NCI-H1436 (cell line): ENCODE data around the gene CAPN11.
"Not testable (repeated sequence)": the region's sequence is repeated elsewhere in the genome, so short reads cannot be mapped to it uniquely, and the experiment has no call there.

Experiments
- DNase-seq: peaks from one replicate; lab custom pipeline; 2025; lab: John Stamatoyannopoulos, UW

Gene CAPN11

GRCh38 chr6:44181784-44182183 lies 23.2 kb downstream of the CAPN11 start:
- not testable (repeated sequence) for DNase-seq

- no peak for DNase-seq
Measured at GRCh38 chr6:44182911-44183390, 24.3 kb downstream of the CAPN11 start.

DNA sequence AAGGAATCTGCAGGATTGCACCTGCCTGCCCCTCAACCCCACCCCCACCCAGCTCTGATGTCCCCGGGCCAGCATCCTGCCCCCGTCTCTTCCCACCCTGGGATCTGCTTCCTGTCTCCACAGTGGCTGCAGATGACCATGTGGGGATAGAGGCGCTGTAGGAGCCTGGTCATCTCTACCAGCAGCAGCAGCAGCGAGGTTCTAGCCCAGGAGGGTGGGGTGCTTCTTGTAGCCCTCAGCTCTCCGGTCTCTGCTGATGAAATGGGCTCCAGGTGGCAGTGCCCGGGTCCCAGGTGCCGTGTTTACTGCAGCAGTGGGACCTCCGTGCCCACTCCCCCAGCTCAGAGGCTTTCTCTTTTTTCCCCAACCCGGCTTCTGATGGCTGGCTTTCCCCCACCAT lies 25.2 kb downstream of the CAPN11 start:
- DNase-seq, result no peak

DNA sequence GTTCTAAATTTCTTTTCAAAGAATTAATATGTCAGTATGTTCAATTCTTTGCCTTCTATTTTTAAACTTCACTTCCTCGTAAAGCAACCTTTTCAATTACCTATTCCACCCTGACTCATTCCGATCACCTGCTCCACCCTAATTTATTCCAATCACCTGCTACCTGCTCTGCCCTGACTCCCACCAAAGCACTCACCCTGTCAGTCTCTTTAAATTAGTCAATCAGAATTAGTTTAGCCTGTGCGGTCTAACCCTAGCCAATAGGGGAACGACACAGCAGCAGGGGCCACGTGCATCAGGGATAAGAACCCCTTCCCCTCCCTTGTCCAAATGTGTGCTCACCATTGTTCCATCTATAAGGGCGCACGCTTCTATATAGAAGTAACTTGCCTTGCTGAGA lies 26.7 kb downstream of the CAPN11 start:
- DNase-seq, result peak; percentile 68

- no peak for DNase-seq
Measured at GRCh38 chr6:44185953-44186634, 27.5 kb downstream of the CAPN11 start.

DNA sequence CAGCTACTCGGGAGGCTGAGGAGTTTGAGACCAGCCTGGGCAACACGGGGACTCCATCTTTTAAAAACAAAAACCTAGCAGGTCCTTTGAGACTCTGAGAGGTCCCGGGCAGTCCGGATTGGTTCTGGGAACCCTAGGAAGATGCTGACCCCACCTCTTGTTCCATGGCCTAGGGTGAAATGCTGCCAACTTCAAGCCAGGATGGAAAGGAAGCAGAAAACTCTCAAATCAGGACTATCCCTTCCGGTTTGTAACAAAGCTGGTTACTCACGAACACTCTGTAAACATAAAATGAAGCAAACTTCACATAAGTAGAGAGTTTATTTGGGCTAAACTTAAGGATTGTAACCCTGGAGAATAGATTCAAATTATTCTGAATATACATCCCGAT lies 28.0 kb downstream of the CAPN11 start:
- no peak for DNase-seq

DNA sequence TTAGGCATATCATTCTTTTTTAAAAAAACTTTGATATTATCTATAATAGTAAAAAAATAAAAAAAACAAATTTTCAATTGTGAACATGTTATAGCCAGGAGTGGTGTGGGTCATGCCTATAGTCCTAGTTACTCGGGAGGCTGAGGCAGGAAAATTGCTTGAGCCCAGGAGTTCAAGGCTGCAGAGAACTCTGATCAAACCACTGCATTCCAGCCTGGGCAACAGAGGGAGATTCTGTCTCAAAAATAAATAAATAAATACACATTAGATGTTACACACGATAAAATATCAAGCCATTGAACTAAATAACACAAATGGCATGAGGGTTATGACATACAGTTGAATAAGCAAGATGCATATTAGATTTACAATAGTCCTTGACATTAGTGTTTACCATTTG lies 30.2 kb downstream of the CAPN11 start:
- DNase-seq, result no peak

DNA sequence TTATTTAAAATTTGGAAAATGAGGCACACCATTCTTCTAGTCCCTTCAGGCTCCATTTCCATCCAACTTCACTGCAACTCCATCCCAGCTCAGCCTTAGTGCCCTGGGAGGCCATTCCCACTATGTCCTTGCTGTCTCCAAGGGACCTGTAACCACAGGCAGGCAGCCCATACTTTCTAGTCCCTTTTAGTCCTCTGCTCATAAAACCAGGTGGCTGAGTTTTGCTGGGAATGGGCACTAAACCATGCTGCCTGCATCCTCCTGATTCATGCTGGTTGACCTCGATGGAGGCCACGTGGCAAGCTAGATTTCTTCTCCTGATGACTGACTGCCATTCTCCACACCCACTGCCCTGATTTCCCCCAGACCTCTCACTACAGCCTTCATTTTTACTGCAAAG lies 30.6 kb downstream of the CAPN11 start:
- no peak for DNase-seq

- DNase-seq, result no peak
Measured at GRCh38 chr6:44190715-44191114, 32.1 kb downstream of the CAPN11 start.

DNA sequence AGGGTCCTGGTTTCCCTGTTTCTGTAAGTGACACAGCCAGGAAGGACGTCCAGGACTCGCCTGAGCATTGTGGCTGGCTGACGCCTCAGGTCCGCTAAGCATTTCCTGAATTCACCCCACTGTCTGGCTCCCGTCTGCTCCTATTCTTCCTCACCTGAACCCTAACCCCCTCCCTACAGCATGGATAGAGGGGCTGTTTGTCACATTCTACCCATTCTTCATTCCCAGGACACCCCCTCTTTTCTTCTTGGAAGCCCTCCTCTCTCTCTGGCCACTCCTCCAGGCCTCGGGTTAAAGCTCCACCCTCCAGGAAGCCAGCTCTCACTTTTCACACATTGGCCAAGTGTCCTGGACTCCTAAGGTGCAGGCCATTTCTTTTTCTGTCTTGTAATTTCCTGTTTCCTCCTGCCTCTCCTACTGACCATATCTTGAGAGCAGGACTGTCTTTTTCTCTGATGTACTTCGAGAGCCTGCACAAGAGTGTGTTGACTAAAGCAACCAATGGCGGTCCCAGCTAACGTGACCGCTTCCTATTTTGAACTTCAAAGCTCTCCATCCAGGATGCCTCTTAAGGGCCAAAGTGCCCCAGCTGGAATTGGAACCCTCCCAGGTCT lies 33.9 kb downstream of the CAPN11 start:
- peak; percentile 6 for DNase-seq

- no peak for DNase-seq
Measured at GRCh38 chr6:44193307-44193910, 34.8 kb downstream of the CAPN11 start.

GRCh38 chr6:44194326-44194725 lies 35.7 kb downstream of the CAPN11 start:
- DNase-seq, result no peak

GRCh38 chr6:44196351-44196750 lies 37.7 kb downstream of the CAPN11 start:
- DNase-seq, result not testable (repeated sequence)

DNA sequence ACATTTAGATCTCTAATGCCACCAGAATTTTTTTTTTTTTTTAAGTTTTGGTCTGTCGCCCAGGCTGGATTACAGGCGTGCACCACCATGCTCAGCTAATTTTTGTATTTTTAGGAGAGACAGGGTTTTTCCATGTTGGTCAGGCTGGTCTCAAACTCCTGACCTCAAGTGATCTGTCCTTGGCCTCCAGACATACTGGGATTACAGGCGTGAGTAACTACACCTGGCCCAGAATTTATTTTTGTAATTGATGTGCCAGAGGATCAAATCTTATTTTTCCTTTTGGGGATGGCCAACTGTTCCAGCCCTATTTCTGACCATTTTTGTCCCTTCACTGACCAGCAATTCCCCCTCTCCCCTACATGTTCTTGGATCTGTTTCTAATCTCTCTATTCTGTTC lies 40.1 kb downstream of the CAPN11 start:
- DNase-seq, result no peak

GRCh38 chr6:44199883-44200282 lies 41.3 kb downstream of the CAPN11 start:
- DNase-seq, result no peak

DNA sequence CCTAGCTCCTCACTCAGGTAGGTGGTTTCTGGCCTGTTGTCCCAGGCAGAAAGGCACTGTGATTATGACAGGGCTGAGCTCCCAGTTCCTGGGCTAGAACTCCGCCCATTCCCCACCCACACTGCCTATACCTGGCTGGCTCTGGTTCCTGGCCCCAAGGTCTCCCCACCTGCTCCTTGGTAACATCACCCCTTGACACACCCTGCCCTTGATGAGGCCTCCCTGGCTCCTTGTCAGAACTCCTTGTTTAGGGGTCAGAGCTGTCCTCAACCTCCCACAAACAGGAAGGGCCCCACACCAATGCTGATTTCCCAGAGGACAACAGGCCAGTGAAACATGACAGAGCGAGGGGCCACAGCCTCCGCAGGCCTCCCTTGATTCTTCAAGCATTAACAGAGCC lies 42.6 kb downstream of the CAPN11 start:
- DNase-seq, result no peak

- no peak for DNase-seq
Measured at GRCh38 chr6:44201638-44202303, 43.2 kb downstream of the CAPN11 start.

GRCh38 chr6:44202332-44202971 lies 43.8 kb downstream of the CAPN11 start:
- no peak for DNase-seq

- DNase-seq, result no peak
Measured at GRCh38 chr6:44202972-44203750, 44.5 kb downstream of the CAPN11 start.

- no peak for DNase-seq
Measured at GRCh38 chr6:44203955-44204354, 45.3 kb downstream of the CAPN11 start.

- no peak for DNase-seq
Measured at GRCh38 chr6:44207966-44208365, 49.3 kb downstream of the CAPN11 start.

GRCh38 chr6:44211284-44211683 lies 52.7 kb downstream of the CAPN11 start:
- no peak for DNase-seq
